RWPE2 (cell line): ENCODE measurements around the gene CTTNBP2NL.
A peak's percentile ranks its signal among the peaks of the same experiment; 100 is the strongest.

ENCODE experiments used
- ATAC-seq: fragments of 200-7000 bp; cut with Tn5 transposase; 3 replicates; pipeline ENCODE4 v1.9.1; 2021; ENCODE audit warnings: low read depth
- DNase-seq: peaks from one replicate; pipeline ENCODE4 v3.0.0-alpha.2; 2020; ENCODE audit warnings: low spot score
- H3K27ac ChIP-seq: fragments of 450-650 bp; 2 replicates; pipeline ENCODE4 v1.5.1; 2017; ENCODE audit warnings: mild to moderate bottlenecking; ENCODE audit not compliant: poor library complexity, severe bottlenecking
- H3K27me3 ChIP-seq: fragments of 250-450 bp; sonication (Bioruptor Pico); 2 replicates; pipeline ENCODE4 v1.5.1; 2021; ENCODE audit warnings: mild to moderate bottlenecking, moderate library complexity; ENCODE audit not compliant: insufficient read depth, poor library complexity, severe bottlenecking
- H3K36me3 ChIP-seq: fragments of 250-450 bp; sonication (Bioruptor Pico); 2 replicates; pipeline ENCODE4 v1.5.1; 2020; ENCODE audit warnings: low read depth, mild to moderate bottlenecking, moderate library complexity
- H3K4me1 ChIP-seq: fragments of 250-450 bp; sonication (Bioruptor Pico); 2 replicates; pipeline ENCODE4 v1.5.1; 2021; ENCODE audit warnings: mild to moderate bottlenecking, moderate library complexity; ENCODE audit not compliant: insufficient read depth, poor library complexity, severe bottlenecking
- H3K4me3 ChIP-seq: fragments of 250-450 bp; sonication (Bioruptor Pico); 2 replicates; pipeline ENCODE4 v1.5.1; 2021; ENCODE audit warnings: mild to moderate bottlenecking, moderate library complexity; ENCODE audit not compliant: severe bottlenecking
- H3K9me3 ChIP-seq: fragments of 250-450 bp; sonication (Bioruptor Pico); 2 replicates; pipeline ENCODE4 v1.5.1; 2021; ENCODE audit warnings: mild to moderate bottlenecking, moderate library complexity; ENCODE audit not compliant: severe bottlenecking
- TF ChIP-seq, protein P1 (sequence below): fragments of 450-650 bp; IDR thresholded peaks from one replicate; pipeline ENCODE4 v1.5.1; 2017; ENCODE audit warnings: mild to moderate bottlenecking, moderate library complexity; ENCODE audit not compliant: poor library complexity, severe bottlenecking

Gene CTTNBP2NL

DNA sequence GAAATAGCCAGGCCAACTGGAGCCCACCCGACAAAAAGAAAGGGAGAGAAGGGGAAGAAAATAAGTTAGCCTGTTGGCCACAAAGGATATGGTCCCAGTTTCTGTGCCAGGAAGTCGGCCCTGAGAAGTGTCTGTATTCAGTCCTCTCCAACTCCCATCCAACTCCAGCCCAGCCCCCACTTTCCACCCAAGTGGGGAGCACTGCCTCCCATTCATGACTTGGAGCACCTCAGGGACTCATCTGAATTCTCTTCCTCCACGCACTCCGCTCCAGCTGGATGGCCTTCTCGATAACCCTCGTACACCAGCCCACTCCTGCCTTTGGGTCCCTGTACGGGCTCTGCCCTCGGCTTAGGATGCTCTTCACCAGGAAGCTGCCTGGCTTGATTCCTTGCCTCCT is 110.7 kb downstream of the CTTNBP2NL start:
- H3K4me1 ChIP-seq = no peaks in the 10 kb centered on the region
- H3K27me3 ChIP-seq = no peaks in the 10 kb centered on the region
- DNase-seq (no peak), ATAC-seq (no peak)
- TF ChIP-seq, protein P1, sequence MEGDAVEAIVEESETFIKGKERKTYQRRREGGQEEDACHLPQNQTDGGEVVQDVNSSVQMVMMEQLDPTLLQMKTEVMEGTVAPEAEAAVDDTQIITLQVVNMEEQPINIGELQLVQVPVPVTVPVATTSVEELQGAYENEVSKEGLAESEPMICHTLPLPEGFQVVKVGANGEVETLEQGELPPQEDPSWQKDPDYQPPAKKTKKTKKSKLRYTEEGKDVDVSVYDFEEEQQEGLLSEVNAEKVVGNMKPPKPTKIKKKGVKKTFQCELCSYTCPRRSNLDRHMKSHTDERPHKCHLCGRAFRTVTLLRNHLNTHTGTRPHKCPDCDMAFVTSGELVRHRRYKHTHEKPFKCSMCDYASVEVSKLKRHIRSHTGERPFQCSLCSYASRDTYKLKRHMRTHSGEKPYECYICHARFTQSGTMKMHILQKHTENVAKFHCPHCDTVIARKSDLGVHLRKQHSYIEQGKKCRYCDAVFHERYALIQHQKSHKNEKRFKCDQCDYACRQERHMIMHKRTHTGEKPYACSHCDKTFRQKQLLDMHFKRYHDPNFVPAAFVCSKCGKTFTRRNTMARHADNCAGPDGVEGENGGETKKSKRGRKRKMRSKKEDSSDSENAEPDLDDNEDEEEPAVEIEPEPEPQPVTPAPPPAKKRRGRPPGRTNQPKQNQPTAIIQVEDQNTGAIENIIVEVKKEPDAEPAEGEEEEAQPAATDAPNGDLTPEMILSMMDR = no peak
- no peak overlapping the region for H3K4me3 ChIP-seq
- no peaks in the 10 kb centered on the region for H3K9me3 ChIP-seq
- H3K27ac ChIP-seq = no peak overlapping the region
- H3K36me3 ChIP-seq = no peaks in the 10 kb centered on the region

DNA sequence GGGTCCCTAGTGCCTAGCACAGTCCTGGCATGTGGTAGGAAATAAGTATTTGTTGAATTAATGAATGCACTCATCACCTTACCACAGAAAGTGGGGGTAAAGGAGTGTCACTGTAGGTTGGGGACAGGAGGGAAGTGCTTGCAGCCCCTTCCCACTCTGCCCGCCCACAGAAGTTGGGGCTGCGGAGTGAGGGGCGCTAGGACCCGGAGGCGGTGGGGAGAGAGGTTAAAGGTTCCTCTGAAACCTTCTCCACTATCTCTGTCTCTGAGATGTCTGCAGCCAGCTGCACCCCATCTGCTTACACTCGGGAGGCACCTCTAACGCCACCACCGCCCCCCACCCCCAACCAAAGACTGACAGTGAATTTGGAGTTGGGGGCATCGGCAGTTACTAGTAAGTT is 111.3 kb downstream of the CTTNBP2NL start:
- TF ChIP-seq, protein P1 = no peak
- DNase-seq = no peak
- Histone ChIP-seq H3K4me3 (peak overlapping the region; percentile 52), H3K36me3 (no peaks in the 10 kb centered on the region), H3K4me1 (no peaks in the 10 kb centered on the region), H3K9me3 (no peaks in the 10 kb centered on the region), H3K27ac (no peak overlapping the region), H3K27me3 (no peaks in the 10 kb centered on the region)
- ATAC-seq = no peak

DNA sequence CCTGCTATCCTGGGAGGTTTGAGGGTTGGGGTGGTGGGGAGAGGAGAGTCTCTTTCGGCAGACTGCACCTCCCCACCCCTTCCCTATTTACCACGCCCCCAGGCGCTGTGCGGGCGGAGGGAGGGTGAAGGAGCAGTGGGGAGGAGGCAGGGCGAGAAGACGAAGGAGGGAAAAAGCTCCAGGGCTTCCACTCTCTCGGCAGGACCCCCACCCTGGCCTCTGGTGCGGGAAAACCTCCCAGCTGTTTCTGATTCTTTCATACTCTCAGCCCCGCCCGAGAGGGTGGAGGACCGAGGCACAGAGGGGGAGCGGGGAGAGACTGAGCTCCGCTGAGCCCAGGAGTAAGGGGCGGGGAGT is 111.9 kb downstream of the CTTNBP2NL start:
- TF ChIP-seq, protein P1 = no peak
- no peaks in the 10 kb centered on the region for H3K9me3 ChIP-seq
- no peaks in the 10 kb centered on the region for H3K36me3 ChIP-seq
- no peak overlapping the region for H3K27ac ChIP-seq
- peak overlapping the region; percentile 52 for H3K4me3 ChIP-seq
- no peak for DNase-seq
- H3K4me1 ChIP-seq = no peaks in the 10 kb centered on the region
- no peaks in the 10 kb centered on the region for H3K27me3 ChIP-seq
- peak; percentile 32; the same call in 2 of the 3 replicates for ATAC-seq

DNA sequence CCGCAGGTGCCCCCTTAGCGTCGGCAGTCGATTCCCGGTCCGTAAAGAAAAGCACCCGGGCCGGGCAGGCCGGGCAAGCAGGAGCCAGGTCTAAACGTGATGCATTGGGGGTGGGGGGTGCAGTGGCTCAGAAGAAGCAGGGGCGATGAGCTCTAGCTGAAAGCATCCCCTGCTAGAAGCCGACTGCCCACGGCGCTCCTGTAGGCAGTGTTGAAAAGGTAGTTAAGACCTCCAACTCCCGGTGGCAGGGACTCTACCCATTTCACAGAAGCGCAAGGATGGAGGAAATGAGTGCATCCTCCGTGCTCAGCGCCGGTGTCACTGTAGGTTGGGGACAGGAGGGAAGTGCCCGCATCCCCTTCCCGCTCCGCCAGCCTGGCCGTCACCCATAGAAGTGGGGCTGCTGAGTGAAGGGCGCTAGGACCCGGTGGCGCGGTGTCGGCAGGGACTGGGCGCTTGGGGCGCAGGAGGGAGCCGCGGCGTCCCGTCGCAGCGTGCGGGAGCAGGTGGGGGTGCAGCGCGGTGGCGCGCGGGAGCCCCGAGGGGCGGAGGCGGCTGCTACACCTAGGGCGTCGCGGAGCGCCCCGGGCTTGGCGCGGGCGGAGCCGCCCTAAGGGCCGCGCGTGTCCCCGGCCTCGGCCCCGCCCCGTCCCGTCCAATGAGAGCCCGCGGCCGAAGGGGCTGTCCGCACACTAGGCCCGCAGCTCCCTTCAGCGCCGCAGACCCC is 112.4 kb downstream of the CTTNBP2NL start, which contains the start of gene WNT2B:
TSS of gene WNT2B (plus strand) at position 688 of the 727 bp plus-strand sequence. CDS start 298 bp downstream, outside the sequence.
- H3K36me3 ChIP-seq = no peaks in the 10 kb centered on the region
- no peak for DNase-seq
- TF ChIP-seq, protein P1 = no peak
- no peaks in the 10 kb centered on the region for H3K4me1 ChIP-seq
- no peaks in the 10 kb centered on the region for H3K27me3 ChIP-seq
- peak; percentile 57 for ATAC-seq
- H3K9me3 ChIP-seq = no peaks in the 10 kb centered on the region
- peak within 1 kb of the TSS; percentile 52 for H3K4me3 ChIP-seq
- no peak within 1 kb of the TSS for H3K27ac ChIP-seq

DNA sequence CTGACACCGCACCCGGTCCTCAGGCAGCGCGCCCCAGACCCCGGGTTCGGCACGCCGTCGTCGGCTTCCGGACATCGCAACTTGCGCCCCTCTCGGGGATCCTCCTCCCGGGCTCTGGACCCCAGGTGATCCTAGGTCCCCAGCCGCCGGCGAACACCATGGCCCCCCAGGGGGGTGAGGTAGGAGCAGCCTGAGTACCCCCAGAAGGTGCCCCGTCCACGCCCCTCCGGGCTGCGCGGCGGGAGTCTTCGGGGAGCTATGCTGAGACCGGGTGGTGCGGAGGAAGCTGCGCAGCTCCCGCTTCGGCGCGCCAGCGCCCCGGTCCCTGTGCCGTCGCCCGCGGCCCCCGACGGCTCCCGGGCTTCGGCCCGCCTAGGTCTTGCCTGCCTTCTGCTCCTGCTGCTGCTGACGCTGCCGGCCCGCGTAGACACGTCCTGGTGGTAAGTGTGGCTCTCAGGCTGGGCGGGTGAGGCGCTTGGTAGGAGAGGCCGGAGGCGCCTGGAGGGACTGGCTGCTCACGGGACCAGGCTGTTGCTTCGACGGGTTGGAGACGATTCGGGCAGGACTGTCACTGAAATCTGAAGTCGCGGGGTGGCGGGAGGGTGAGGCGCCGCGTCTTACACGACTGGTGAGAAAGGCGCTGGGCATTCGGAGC is 113.1 kb downstream of the CTTNBP2NL start:
- H3K9me3 ChIP-seq = no peaks in the 10 kb centered on the region
- H3K27me3 ChIP-seq = no peaks in the 10 kb centered on the region
- no peaks in the 10 kb centered on the region for H3K4me1 ChIP-seq
- H3K4me3 ChIP-seq = peak overlapping the region; percentile 52
- no peak overlapping the region for H3K27ac ChIP-seq
- DNase-seq (no peak), ATAC-seq (peak; percentile 17; the same call in 2 of the 3 replicates)
- no peaks in the 10 kb centered on the region for H3K36me3 ChIP-seq
- TF ChIP-seq, protein P1 = no peak
